H9 (cell line): ENCODE results near the gene SPOP. TPM values are rescaled to one million over a fixed set of nuclear protein-coding genes. Genes with fewer than 3 reads are reported as not detected.

Experiments used
- DNase-seq: peaks from one replicate; pipeline ENCODE4 v3.0.0-alpha.2; 2017
- H2AFZ ChIP-seq: one replicate; pipeline ENCODE4 v1.6.1; 2013; ENCODE audit warnings: mild to moderate bottlenecking, low read length, control low read depth, moderate library complexity
- H2AK5ac ChIP-seq: 2 replicates; pipeline ENCODE4 v1.6.1; 2013; ENCODE audit warnings: low read length, control low read depth, mixed read lengths; ENCODE audit not compliant: insufficient read length
- H2BK120ac ChIP-seq: one replicate; pipeline ENCODE4 v1.6.1; 2013; ENCODE audit warnings: low read depth, mild to moderate bottlenecking, low read length, control low read depth, inconsistent platforms; ENCODE audit not compliant: poor library complexity, severe bottlenecking
- H2BK12ac ChIP-seq: 2 replicates; pipeline ENCODE4 v1.6.1; 2013; ENCODE audit warnings: low read length, control low read depth, mixed read lengths, low read depth; ENCODE audit not compliant: insufficient read length
- H2BK15ac ChIP-seq: 2 replicates; pipeline ENCODE4 v1.6.1; 2013; ENCODE audit warnings: low read depth, low read length, control low read depth
- H2BK20ac ChIP-seq: one replicate; pipeline ENCODE4 v1.6.1; 2013; ENCODE audit warnings: low read depth, mild to moderate bottlenecking, low read length, control low read depth, inconsistent platforms; ENCODE audit not compliant: poor library complexity, severe bottlenecking
- H2BK5ac ChIP-seq: 2 replicates; pipeline ENCODE4 v1.6.1; 2013; ENCODE audit warnings: low read length, control low read depth, mixed read lengths; ENCODE audit not compliant: insufficient read length
- H3K14ac ChIP-seq: 2 replicates; pipeline ENCODE4 v1.6.1; 2013; ENCODE audit warnings: low read length, control low read depth; ENCODE audit not compliant: insufficient read depth
- H3K18ac ChIP-seq: 2 replicates; pipeline ENCODE4 v1.6.1; 2013; ENCODE audit warnings: low read depth, mild to moderate bottlenecking, mixed read lengths, low read length, control low read depth; ENCODE audit not compliant: insufficient read length
- H3K23ac ChIP-seq: 2 replicates; pipeline ENCODE4 v1.6.1; 2013; ENCODE audit warnings: low read length, control low read depth, mixed read lengths, low read depth; ENCODE audit not compliant: insufficient read length
- H3K23me2 ChIP-seq: 2 replicates; pipeline ENCODE4 v1.6.1; 2013; ENCODE audit warnings: low read depth, mild to moderate bottlenecking, mixed read lengths, low read length, control low read depth; ENCODE audit not compliant: insufficient read length, poor library complexity, severe bottlenecking
- H3K27ac ChIP-seq: 2 replicates; pipeline ENCODE4 v1.5.1; 2013; ENCODE audit warnings: low read length, control low read depth, mixed read lengths, low read depth; ENCODE audit not compliant: insufficient read length
- H3K27me3 ChIP-seq: 2 replicates; pipeline ENCODE4 v1.6.1; 2013; ENCODE audit warnings: low read length, control low read depth, inconsistent platforms; ENCODE audit not compliant: insufficient read depth
- H3K4ac ChIP-seq: 2 replicates; pipeline ENCODE4 v1.6.1; 2013; ENCODE audit warnings: low read depth, mild to moderate bottlenecking, control low read depth, inconsistent platforms, low read length, moderate library complexity
- H3K4me1 ChIP-seq: 2 replicates; pipeline ENCODE4 v1.6.1; 2013; ENCODE audit warnings: low read length, control low read depth, inconsistent platforms; ENCODE audit not compliant: insufficient read depth
- H3K4me2 ChIP-seq: 2 replicates; pipeline ENCODE4 v1.6.1; 2013; ENCODE audit warnings: low read length, control low read depth, mixed read lengths; ENCODE audit not compliant: insufficient read length, insufficient read depth
- H3K56ac ChIP-seq: 2 replicates; pipeline ENCODE4 v1.6.1; 2013; ENCODE audit warnings: low read depth, mild to moderate bottlenecking, mixed read lengths, low read length, control low read depth; ENCODE audit not compliant: insufficient read length
- H3K79me1 ChIP-seq: 2 replicates; pipeline ENCODE4 v1.6.1; 2013; ENCODE audit warnings: low read depth, mild to moderate bottlenecking, moderate library complexity, low read length, control low read depth, inconsistent platforms; ENCODE audit not compliant: insufficient read depth, poor library complexity, severe bottlenecking
- H3K79me2 ChIP-seq: 2 replicates; pipeline ENCODE4 v1.6.1; 2013; ENCODE audit warnings: low read length, control low read depth, inconsistent platforms; ENCODE audit not compliant: insufficient read depth
- H3K9ac ChIP-seq: 2 replicates; pipeline ENCODE4 v1.6.1; 2013; ENCODE audit warnings: low read length, control low read depth, mixed read lengths; ENCODE audit not compliant: insufficient read length; ENCODE audit errors: extremely low read depth
- H3K9me3 ChIP-seq: one replicate; pipeline ENCODE4 v1.6.1; 2013; ENCODE audit warnings: low read depth, low read length, inconsistent platforms; ENCODE audit not compliant: control insufficient read depth
- H3T11ph ChIP-seq: one replicate; pipeline ENCODE4 v1.6.1; 2013; ENCODE audit warnings: mild to moderate bottlenecking, low read length, control low read depth, inconsistent platforms
- H4K20me1 ChIP-seq: one replicate; pipeline ENCODE4 v1.6.1; 2013; ENCODE audit not compliant: control insufficient read depth, insufficient read length, insufficient read depth
- H4K5ac ChIP-seq: 2 replicates; pipeline ENCODE4 v1.6.1; 2013; ENCODE audit warnings: low read depth, mild to moderate bottlenecking, mixed read lengths, low read length, control low read depth; ENCODE audit not compliant: insufficient read length
- H4K8ac ChIP-seq: replicated peaks from 2 replicates; pipeline ENCODE4 v1.6.1; 2013; ENCODE audit warnings: low read length, control low read depth, mixed read lengths, low read depth; ENCODE audit not compliant: insufficient read length
- H4K91ac ChIP-seq: 2 replicates; pipeline ENCODE4 v1.6.1; 2013; ENCODE audit warnings: low read depth, mild to moderate bottlenecking, moderate library complexity, mixed read lengths, low read length, control low read depth; ENCODE audit not compliant: insufficient read length
- H3K27ac Mint-ChIP-seq, 3 experiments: 2 replicates in 2 of 3; 3 replicates in 1 of 3; pipeline ENCODE4 v1.8.0; 2020 to 2021; ENCODE audit warnings: mixed read lengths in 3 of 3, mild to moderate bottlenecking in 1 of 3, moderate library complexity in 1 of 3
- H3K27me3 Mint-ChIP-seq: 2 replicates; pipeline ENCODE4 v1.8.0; 2021; ENCODE audit warnings: low read depth, mild to moderate bottlenecking, moderate library complexity, mixed read lengths
- H3K36me3 Mint-ChIP-seq, 3 experiments: 2 replicates in 2 of 3; 3 replicates in 1 of 3; pipeline ENCODE4 v1.8.0; 2020 to 2021; ENCODE audit warnings: low read depth in 3 of 3, mixed read lengths in 3 of 3; ENCODE audit not compliant: insufficient read depth in 1 of 3
- H3K4me1 Mint-ChIP-seq, 2 experiments: 2 replicates each; pipeline ENCODE4 v1.8.0; 2020; ENCODE audit warnings: mixed read lengths in 2 of 2
- H3K4me3 Mint-ChIP-seq, 2 experiments: 2 replicates in 1 of 2; 3 replicates in 1 of 2; pipeline ENCODE4 v1.8.0; 2020 to 2021; ENCODE audit warnings: mild to moderate bottlenecking in 2 of 2, mixed read lengths in 2 of 2, moderate library complexity in 1 of 2
- H3K9me3 Mint-ChIP-seq, 2 experiments: 2 replicates in 1 of 2; 3 replicates in 1 of 2; pipeline ENCODE4 v1.8.0; 2020; ENCODE audit warnings: mild to moderate bottlenecking in 2 of 2, mixed read lengths in 2 of 2, moderate library complexity in 1 of 2
- WGBS: extraction: QIAGEN DNeasy Blood & Tissue Kit; methylation state at CpG from one replicate; pipeline ENCODE4 v1.1.7; 2013; ENCODE audit warnings: missing lambda C conversion rate, low lambda C conversion rate, mixed read lengths; ENCODE audit not compliant: insufficient read length; ENCODE audit errors: extremely low coverage; 5-methylcytosine and 5-hydroxymethylcytosine counted together
- total RNA-seq: library from RNA; stranded (reverse); gene quantifications from 2 replicates; pipeline ENCODE4 v1.2.1, GENCODE V29; 2021
- TF ChIP-seq, protein P1 (sequence below): fragments of 200-600 bp; sonication (generic); conservative IDR thresholded peaks from 3 replicates; pipeline ENCODE4 v1.8.0; 2021; ENCODE audit warnings: antibody characterized with exemption, mild to moderate bottlenecking

The SPOP gene
- total RNA-seq, 1 experiment from 2014 or later = 33.7 TPM

DNA sequence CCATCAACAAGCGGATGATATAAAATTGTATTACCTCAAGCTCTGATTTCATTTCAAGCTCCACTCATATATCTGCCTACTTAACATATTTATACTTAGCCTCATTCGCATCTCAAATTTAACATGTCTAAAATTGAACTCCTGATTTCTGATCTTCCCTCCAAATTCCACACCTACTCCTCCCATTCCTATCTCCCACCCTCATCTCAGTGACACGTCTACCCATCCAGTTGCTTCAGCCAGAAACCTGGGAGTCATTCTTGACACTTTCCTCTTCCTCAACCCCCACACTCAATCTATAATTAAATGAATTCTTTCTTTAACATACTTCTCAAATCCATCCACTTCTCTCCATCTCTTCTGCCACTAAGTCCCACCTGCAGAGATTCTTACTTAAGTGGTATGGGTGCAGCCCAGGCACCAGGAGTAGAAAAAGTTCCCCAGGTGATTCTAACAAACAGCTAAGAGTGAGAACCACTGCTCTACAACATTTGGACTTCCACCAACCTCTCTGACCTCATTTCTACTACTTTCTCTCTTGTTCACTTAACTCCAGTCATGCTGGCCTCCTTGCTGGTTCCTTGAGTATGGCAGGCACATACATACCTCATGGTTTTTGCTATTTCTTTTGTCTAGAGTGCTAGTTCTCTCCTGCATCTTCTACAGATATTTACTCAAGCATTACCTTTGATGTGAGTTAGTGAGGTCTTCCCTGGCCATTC, 18.1 kb downstream of the SPOP start:
- Histone ChIP-seq H3K4me2 (no peak overlapping the region), H4K5ac (no peak overlapping the region), H3K56ac (no peak overlapping the region), H3K4ac (no peak overlapping the region), H3K4me1 (no peaks in the 10 kb centered on the region), H2AFZ (no peak overlapping the region), H3K18ac (no peak overlapping the region), H3K79me1 (peaks cover 3% of the 10 kb centered on the region), H2BK12ac (no peak overlapping the region), H2BK20ac (no peak overlapping the region), H3T11ph (no peak overlapping the region), H4K20me1 (no peaks in the 10 kb centered on the region), H3K27me3 (no peaks in the 10 kb centered on the region), H2BK15ac (no peak overlapping the region), H3K23ac (no peak overlapping the region), H2AK5ac (no peak overlapping the region), H2BK120ac (no peak overlapping the region), H3K27ac (no peak overlapping the region), H3K9me3 (no peaks in the 10 kb centered on the region), H3K9ac (no peak overlapping the region), H3K79me2 (peaks cover 3% of the 10 kb centered on the region), H3K23me2 (no peaks in the 10 kb centered on the region), H4K8ac (no peak overlapping the region), H3K14ac (no peak overlapping the region), H4K91ac (no peak overlapping the region), H2BK5ac (no peak overlapping the region)
- H3K27ac Mint-ChIP-seq = no peak overlapping the region; a peak in 1 of 7 replicates
- H3K9me3 Mint-ChIP-seq = peaks cover 4 to 7% of the 10 kb centered on the region in 2 experiments; a peak in 4 of 5 replicates
- no peak overlapping the region for H3K4me3 Mint-ChIP-seq
- peaks cover 0 to 2% of the 10 kb centered on the region in 2 experiments; a peak in 2 of 4 replicates for H3K4me1 Mint-ChIP-seq
- H3K36me3 Mint-ChIP-seq = peaks cover 17 to 25% (median 23%) of the 10 kb centered on the region in 3 experiments
- DNase-seq = no peak
- no CpG with 5 or more reads among the region's 3 CpGs for WGBS
- H3K27me3 Mint-ChIP-seq = no peaks in the 10 kb centered on the region
- TF ChIP-seq, protein P1, sequence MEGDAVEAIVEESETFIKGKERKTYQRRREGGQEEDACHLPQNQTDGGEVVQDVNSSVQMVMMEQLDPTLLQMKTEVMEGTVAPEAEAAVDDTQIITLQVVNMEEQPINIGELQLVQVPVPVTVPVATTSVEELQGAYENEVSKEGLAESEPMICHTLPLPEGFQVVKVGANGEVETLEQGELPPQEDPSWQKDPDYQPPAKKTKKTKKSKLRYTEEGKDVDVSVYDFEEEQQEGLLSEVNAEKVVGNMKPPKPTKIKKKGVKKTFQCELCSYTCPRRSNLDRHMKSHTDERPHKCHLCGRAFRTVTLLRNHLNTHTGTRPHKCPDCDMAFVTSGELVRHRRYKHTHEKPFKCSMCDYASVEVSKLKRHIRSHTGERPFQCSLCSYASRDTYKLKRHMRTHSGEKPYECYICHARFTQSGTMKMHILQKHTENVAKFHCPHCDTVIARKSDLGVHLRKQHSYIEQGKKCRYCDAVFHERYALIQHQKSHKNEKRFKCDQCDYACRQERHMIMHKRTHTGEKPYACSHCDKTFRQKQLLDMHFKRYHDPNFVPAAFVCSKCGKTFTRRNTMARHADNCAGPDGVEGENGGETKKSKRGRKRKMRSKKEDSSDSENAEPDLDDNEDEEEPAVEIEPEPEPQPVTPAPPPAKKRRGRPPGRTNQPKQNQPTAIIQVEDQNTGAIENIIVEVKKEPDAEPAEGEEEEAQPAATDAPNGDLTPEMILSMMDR = no peak
